Measurements from ENCODE around the gene TTBK2.

TTBK2 gene

DNA sequence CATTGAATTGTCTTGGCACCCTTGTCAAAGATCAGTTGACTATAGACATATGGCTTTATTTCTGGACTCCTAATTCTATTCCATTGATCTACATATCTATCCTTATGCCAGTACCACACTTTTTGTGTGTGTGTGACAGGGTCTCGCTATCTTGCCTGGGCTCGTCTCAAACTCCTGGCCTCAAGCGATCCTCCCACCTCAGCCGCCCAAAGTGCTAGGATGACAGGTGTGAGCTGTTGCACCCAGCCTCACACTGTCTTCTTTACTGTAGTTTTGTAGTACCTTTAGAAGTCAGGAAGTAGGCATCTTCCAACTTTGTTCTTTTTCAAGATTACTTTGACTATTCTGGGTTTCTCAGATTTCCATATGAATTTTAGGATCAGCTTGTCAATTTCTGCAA is 208.0 kb downstream of the TTBK2 start:
- Histone ChIP-seq H3K27me3 (ENCODE audit: low read depth, low read length) (no peaks in the 10 kb centered on the region), H3K36me3 (replicated peaks; ENCODE audit: low read depth, low read length) (no peaks in the 10 kb centered on the region), H3K4me2 (ENCODE audit: low read length) (no peak overlapping the region), H3K79me2 (ENCODE audit: low read length) (no peaks in the 10 kb centered on the region), H3K9me3 (ENCODE audit: insufficient read depth, low read length) (no peaks in the 10 kb centered on the region), H2AFZ (ENCODE audit: low read depth, low read length) (no peak overlapping the region), H3K27ac (ENCODE audit: low read length) (no peak overlapping the region), H4K20me1 (ENCODE audit: insufficient read depth, low read length) (no peaks in the 10 kb centered on the region), H3K9ac (ENCODE audit: low read length) (no peak overlapping the region), H3K4me1 (ENCODE audit: low read length) (no peaks in the 10 kb centered on the region), H3K4me3 (ENCODE audit: low read length) (no peak overlapping the region)
- TF ChIP-seq, protein P1, sequence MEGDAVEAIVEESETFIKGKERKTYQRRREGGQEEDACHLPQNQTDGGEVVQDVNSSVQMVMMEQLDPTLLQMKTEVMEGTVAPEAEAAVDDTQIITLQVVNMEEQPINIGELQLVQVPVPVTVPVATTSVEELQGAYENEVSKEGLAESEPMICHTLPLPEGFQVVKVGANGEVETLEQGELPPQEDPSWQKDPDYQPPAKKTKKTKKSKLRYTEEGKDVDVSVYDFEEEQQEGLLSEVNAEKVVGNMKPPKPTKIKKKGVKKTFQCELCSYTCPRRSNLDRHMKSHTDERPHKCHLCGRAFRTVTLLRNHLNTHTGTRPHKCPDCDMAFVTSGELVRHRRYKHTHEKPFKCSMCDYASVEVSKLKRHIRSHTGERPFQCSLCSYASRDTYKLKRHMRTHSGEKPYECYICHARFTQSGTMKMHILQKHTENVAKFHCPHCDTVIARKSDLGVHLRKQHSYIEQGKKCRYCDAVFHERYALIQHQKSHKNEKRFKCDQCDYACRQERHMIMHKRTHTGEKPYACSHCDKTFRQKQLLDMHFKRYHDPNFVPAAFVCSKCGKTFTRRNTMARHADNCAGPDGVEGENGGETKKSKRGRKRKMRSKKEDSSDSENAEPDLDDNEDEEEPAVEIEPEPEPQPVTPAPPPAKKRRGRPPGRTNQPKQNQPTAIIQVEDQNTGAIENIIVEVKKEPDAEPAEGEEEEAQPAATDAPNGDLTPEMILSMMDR (IDR thresholded peaks at IDR 0.05; ENCODE audit: low read depth, low read length) = no peak
- TF ChIP-seq EZH2phosphoT487 (IDR thresholded peaks at IDR 0.05; ENCODE audit: low read depth) = no peak

DNA sequence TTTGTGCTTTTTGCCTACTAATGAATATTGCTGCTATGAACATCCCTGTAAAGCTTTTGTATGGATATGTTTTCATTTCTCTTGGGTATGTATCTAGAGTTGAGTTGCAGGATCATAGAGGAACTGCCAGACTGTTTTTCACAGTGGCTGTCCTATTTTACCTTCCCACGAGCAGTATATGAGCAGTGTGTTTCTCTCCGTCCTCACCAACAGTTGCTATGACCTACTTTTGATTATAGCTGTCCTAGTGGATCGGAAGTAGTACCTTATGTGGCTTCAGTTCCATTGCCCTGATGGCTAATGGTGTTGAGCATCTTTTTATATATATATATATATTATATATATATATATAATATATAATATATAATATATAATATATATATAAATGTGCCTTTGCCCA is 208.8 kb downstream of the TTBK2 start:
- Histone ChIP-seq H3K4me1 (ENCODE audit: low read length) (no peaks in the 10 kb centered on the region), H3K4me2 (ENCODE audit: low read length) (no peak overlapping the region)

DNA sequence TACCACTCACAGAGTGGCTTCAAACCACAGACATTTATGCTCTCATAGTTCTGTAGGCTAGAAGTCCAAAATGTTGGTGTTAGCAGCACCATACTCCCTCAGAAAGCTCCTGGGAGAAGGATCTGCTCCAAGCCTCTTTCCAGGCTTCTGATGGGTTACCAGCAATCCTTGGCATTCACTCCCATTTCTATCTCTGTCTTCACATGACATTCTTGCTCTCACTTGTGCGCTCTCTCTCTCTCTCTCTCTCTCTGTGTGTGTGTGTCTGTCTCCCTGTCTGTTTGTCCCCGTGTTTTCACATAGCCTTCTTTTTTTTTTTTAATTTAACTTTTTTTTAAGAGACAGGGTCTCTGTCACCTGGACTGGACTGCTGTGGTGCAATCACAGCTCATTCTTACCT is 209.9 kb downstream of the TTBK2 start:
- Histone ChIP-seq H3K4me1 (ENCODE audit: low read length) (no peaks in the 10 kb centered on the region), H3K36me3 (replicated peaks; ENCODE audit: low read depth, low read length) (no peaks in the 10 kb centered on the region), H3K4me2 (ENCODE audit: low read length) (no peak overlapping the region), H3K9me3 (ENCODE audit: insufficient read depth, low read length) (no peaks in the 10 kb centered on the region), H3K79me2 (ENCODE audit: low read length) (no peaks in the 10 kb centered on the region), H3K9ac (ENCODE audit: low read length) (no peak overlapping the region), H2AFZ (ENCODE audit: low read depth, low read length) (no peak overlapping the region), H4K20me1 (ENCODE audit: insufficient read depth, low read length) (no peaks in the 10 kb centered on the region), H3K4me3 (ENCODE audit: low read length) (no peak overlapping the region), H3K27ac (ENCODE audit: low read length) (no peak overlapping the region), H3K27me3 (ENCODE audit: low read depth, low read length) (no peaks in the 10 kb centered on the region)
- TF ChIP-seq, protein P1 (IDR thresholded peaks at IDR 0.05; ENCODE audit: low read depth, low read length) = no peak
- TF ChIP-seq EZH2phosphoT487 (IDR thresholded peaks at IDR 0.05; ENCODE audit: low read depth) = no peak

More for the DNA sequence above, 208.8 kb downstream of the TTBK2 start:
- H3K4me3 ChIP-seq (ENCODE audit: low read length) = no peak overlapping the region
- H2AFZ ChIP-seq (ENCODE audit: low read depth, low read length) = no peak overlapping the region
- H4K20me1 ChIP-seq (ENCODE audit: insufficient read depth, low read length) = no peaks in the 10 kb centered on the region
- TF ChIP-seq, protein P1 (IDR thresholded peaks at IDR 0.05; ENCODE audit: low read depth, low read length) = no peak
- TF ChIP-seq EZH2phosphoT487 (IDR thresholded peaks at IDR 0.05; ENCODE audit: low read depth) = no peak
- H3K9me3 ChIP-seq (ENCODE audit: insufficient read depth, low read length) = no peaks in the 10 kb centered on the region
- H3K79me2 ChIP-seq (ENCODE audit: low read length) = no peaks in the 10 kb centered on the region
- no peak overlapping the region for H3K9ac ChIP-seq (ENCODE audit: low read length)
- no peak overlapping the region for H3K27ac ChIP-seq (ENCODE audit: low read length)
- no peaks in the 10 kb centered on the region for H3K36me3 ChIP-seq (replicated peaks; ENCODE audit: low read depth, low read length)
- H3K27me3 ChIP-seq (ENCODE audit: low read depth, low read length) = no peaks in the 10 kb centered on the region

DNA sequence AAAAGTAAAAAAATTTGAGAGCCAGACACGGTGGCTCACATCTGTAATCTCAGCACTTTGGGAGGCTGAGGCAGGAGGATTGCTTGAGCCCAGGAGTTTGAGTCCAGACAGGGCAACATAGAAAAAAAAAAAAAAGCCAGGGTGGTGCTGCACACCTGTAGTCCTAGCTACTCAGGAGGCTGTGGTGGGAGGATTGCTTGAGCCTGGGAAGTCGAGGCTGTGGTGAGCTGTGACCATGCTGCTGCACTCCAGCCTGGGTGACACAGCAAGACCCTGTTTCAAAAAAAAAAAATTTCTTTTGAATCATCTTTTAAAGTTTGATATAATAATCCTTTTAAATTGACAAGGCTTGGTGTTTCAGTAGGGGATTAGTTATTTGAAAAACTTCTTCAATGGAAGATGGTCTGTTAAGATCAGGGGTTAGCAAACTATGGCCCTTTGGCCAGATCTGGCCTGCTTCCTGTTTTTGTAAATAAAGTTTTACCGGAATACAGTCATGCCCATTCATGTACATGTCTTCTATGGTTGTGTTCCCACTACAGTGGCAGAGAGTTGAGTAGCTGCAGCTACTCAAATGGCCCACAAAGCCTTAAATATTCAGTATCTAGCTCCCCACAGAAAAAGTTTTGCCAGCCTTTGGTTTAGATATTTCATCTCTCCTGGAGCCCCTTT is 212.6 kb downstream of the TTBK2 start:
- TF ChIP-seq, protein P1 (IDR thresholded peaks at IDR 0.05; ENCODE audit: low read depth, low read length) = no peak
- TF ChIP-seq EZH2phosphoT487 (IDR thresholded peaks at IDR 0.05; ENCODE audit: low read depth) = no peak
- H3K9ac ChIP-seq (ENCODE audit: low read length) = no peak overlapping the region
- H3K9me3 ChIP-seq (ENCODE audit: insufficient read depth, low read length) = no peaks in the 10 kb centered on the region
- no peak overlapping the region for H3K4me2 ChIP-seq (ENCODE audit: low read length)
- no peak overlapping the region for H2AFZ ChIP-seq (ENCODE audit: low read depth, low read length)
- H3K27me3 ChIP-seq (ENCODE audit: low read depth, low read length) = no peaks in the 10 kb centered on the region
- H3K4me1 ChIP-seq (ENCODE audit: low read length) = no peaks in the 10 kb centered on the region
- H4K20me1 ChIP-seq (ENCODE audit: insufficient read depth, low read length) = no peaks in the 10 kb centered on the region
- H3K4me3 ChIP-seq (ENCODE audit: low read length) = no peak overlapping the region
- no peaks in the 10 kb centered on the region for H3K79me2 ChIP-seq (ENCODE audit: low read length)
- no peaks in the 10 kb centered on the region for H3K36me3 ChIP-seq (replicated peaks; ENCODE audit: low read depth, low read length)
- H3K27ac ChIP-seq (ENCODE audit: low read length) = no peak overlapping the region

Data from OCI-LY3 (cell line).